WI38 (cell line): Measurements from ENCODE around the gene NISCH.

Source experiments
- H3K4me3 ChIP-seq: 2 replicates; pipeline ENCODE4 v1.5.1; 2011; ENCODE audit warnings: low read depth, mild to moderate bottlenecking, control low read depth, low read length
- CTCF ChIP-seq: IDR thresholded peaks from 2 replicates; pipeline ENCODE4 v1.5.1; 2012; ENCODE audit warnings: low read depth, mild to moderate bottlenecking, control low read depth, low read length

The NISCH gene

GRCh38 chr3:52477076-52477795 is 21.8 kb downstream of the NISCH start:
- TF ChIP-seq CTCF = no peak
- no peak overlapping the region for H3K4me3 ChIP-seq

- no peak overlapping the region for H3K4me3 ChIP-seq
- TF ChIP-seq CTCF = no peak
Observed at GRCh38 chr3:52477796-52478095, 22.3 kb downstream of the NISCH start.

GRCh38 chr3:52479037-52479876 is 23.9 kb downstream of the NISCH start:
- H3K4me3 ChIP-seq = no peak overlapping the region
- no peak for TF ChIP-seq CTCF

GRCh38 chr3:52479877-52480575 is 24.6 kb downstream of the NISCH start:
- H3K4me3 ChIP-seq = no peak overlapping the region
- no peak for TF ChIP-seq CTCF

GRCh38 chr3:52480768-52481715 is 25.6 kb downstream of the NISCH start:
- TF ChIP-seq CTCF = no peak
- no peak overlapping the region for H3K4me3 ChIP-seq

GRCh38 chr3:52481819-52482521 is 26.6 kb downstream of the NISCH start:
- peak; percentile 49; the same call in 1 of the 2 replicates for TF ChIP-seq CTCF
- no peak overlapping the region for H3K4me3 ChIP-seq
